GM15510 (cell line): ENCODE results near the gene TMTC4.

Experiments
- POLR2A ChIP-seq: IDR thresholded peaks from 3 replicates; pipeline ENCODE4 v1.6.1; 2011; ENCODE audit warnings: borderline replicate concordance; ENCODE audit not compliant: insufficient read length; ENCODE audit errors: extremely low read depth

TMTC4 gene

DNA sequence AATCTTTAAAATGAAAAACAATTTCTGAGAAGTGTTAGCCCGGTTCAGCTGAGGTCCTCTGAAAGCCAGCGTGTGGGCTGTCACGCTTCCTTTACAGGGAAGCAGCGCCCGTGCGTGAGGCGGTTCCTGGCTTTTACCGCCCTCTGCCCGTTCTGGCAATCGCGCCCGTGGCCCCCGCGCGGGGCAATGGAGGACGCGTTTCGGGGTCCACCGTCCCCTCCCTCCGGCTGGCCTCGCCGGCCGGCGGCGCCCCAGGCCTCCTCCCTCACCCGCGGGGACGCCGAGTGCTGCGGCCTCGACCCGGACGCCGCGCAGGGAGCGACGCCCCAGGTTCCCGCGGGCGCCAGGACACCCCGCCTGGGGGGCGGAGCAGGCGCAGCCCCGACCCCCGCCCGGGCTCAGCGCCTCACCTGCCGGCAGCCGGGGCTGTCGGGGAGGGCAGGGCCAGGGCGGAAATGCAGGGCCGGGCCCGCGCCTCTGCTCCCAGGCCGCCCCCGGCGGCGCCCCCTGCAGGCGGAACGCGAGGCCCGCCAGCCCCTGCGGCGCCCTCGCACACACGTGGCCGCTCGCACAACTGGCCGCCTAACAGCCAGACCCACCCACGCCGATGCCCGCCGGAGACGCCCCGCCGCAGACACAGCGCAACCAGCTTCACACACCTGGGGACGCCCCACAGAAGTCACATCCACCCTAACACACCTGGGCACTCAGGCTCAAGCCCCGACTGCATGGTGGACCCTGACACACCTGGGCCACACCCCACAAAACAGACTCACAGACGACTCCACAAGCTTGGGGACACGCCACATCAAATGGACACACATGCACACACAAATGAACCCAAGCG is 86.0 kb downstream of the TMTC4 start, which contains the start of gene GGACT:
Gene GGACT (minus strand): TSS at position 459 of the 847 bp plus-strand sequence. CDS start 56,198 bp downstream, outside the sequence.
- peak; percentile 67 for TF ChIP-seq POLR2A

DNA sequence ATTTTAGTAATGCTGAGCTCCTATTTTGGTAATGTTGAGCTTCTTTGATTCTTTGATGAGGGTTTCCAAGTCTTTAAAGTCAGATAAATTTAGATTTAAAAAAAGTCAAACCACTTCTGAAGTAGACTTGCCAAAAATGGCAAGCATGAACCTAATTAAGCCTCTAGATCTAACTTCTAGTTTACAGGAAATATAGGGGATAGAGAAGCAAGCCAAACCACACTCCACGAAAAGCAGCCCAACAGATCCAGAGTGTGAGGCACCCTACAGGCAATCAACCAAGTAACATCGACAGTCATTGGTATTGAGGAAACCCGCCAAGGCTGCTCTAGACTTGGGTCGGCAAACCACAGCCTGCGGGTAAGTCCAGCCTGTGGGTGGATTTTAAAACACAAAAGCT is 89.7 kb downstream of the TMTC4 start:
- TF ChIP-seq POLR2A, result no peak

DNA sequence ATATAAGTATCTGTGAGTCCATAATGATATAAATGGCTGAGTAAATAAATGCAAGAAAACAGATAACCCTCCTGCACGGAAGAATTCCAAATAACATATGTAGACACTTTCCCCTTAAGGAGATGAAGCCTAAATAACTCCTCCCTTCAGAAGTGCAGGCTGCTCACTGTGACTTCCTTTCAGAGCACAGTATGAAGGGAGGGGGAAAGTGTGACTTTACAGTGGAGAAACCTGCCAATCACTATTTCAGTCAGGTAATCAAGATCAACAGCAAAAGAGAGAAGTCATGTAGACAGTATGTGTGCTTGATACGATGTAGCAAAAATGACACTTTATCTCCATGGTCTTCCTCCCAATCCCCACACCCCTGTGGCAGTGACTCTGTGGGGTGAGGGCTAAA is 93.1 kb downstream of the TMTC4 start:
- TF ChIP-seq POLR2A, result no peak

DNA sequence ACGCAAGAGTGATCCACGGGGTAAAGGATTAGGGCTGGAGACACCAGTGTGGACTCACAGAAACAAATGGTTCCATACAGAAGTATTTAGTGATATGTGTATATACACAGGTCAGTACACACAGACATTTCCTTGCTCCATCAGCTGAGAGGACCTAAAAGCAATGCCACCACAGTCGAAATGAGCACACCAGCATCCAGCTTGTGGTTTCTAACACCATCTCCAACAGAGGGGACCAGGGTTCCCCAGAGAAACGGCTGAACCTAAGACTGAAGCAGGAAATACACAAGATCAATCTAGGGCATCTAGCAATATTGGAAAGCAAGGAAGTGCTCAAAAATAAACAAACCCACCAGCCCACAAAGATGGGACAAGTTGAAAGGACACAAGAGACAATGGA is 93.6 kb downstream of the TMTC4 start:
- no peak for TF ChIP-seq POLR2A

DNA sequence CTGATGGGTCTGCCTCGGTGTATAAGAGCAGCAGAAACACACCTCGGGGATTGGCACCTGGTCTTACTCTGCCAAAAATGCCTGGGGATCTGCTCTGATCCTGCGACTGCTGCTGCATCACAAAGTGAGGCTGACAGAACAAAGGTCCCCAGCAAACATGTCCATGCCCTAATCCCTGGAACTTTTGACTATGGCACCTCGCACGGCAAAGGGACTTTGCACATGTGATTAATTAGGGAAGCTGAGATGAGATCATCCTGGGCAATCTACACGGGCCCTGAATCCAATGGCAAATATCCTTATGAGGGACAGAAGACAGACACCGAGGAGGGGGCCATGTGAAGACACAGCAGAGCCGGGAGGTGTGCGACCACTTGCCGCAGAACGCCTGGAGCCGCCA is 94.5 kb downstream of the TMTC4 start:
- no peak for TF ChIP-seq POLR2A

DNA sequence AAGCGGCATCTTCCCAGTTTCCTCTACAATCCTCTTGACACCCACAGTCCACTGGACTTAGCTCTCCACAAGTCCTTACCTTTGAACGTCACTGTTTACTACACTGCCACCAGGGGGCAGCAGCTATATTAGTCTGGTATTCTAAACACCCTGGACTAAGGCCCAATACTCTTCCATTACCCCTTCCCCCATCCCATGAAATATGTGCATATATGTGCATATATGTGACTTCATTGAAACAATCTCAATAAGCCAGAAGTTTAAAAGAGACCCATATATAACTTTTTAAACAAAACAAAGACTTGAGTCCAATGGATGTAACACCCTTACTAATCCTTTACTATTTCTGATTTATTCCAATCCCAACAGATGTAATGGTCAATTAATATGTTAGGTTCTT is 101.5 kb downstream of the TMTC4 start:
- no peak for TF ChIP-seq POLR2A

DNA sequence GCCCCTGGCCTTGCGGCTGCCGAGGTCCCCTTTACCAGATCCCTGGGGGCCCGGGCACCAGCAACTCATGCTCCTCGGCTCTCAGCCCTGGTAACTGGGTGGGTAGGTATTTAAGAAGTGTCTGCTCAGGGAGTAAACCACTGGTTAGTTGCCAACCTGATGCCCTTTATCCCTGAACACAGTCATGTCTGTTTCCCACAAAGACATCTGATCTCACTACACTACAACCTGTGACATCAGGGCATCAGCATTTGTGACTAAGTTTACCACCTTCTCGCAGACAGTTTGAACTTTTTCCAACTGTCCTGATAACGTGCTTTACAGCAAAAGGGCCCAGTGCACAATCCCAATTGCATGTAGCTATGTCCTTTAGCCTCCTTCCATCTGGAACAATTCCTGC is 108.1 kb downstream of the TMTC4 start:
- TF ChIP-seq POLR2A, result no peak

DNA sequence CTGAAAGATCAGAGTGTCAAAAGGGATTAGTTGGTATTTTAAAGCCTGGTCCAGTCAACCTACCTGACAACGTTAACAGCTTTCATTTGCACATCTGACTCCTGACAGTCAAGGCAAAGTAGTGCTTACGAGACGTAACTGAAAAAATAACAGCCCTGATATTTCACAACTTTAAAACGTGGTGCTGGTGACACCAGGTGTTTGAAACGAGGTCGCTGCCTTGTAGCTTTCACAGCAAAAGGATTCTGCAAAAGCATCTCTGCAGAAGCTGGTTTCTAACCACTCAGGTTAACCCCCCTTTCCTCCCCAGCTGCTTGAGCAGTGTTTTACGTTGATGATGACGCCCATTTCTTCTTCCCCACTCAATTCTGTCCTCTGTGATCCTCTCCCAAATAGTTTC is 109.3 kb downstream of the TMTC4 start:
- no peak for TF ChIP-seq POLR2A

DNA sequence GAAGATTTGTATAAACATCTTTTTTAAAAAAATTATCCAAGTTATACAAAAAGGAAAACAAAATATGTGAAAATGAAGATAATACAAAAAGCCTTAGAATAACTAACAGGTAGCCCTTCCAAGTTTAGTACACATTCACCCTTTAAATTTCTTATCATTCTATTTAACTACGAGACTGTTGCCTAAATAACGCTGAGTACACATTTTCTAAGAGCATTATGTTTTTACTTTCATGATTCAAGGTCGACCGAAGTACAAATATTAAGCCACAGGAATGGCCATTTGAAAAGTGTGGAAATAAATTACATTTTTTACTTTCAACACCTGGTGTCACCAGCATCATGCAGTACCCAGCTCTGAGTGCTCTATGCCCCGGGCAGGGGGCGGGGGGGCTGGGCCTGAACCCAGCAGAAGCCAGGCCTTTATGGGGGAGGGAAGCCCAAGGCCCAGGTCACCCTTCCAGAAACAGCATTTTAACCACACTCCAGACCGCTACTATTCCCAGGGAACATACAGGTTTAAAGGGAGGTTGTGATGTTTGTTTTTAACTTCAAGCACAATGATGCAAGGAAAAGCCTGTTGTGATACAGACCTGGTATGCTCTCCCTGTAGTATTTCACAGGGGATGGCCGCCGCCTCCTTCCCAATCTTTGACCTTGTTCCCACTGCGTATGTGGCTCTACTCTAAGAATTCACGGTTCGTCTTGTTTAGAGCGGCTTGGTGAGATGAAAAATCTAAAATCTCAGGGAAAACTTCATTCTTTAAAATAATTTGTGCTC is 110.0 kb downstream of the TMTC4 start:
- TF ChIP-seq POLR2A, result no peak

DNA sequence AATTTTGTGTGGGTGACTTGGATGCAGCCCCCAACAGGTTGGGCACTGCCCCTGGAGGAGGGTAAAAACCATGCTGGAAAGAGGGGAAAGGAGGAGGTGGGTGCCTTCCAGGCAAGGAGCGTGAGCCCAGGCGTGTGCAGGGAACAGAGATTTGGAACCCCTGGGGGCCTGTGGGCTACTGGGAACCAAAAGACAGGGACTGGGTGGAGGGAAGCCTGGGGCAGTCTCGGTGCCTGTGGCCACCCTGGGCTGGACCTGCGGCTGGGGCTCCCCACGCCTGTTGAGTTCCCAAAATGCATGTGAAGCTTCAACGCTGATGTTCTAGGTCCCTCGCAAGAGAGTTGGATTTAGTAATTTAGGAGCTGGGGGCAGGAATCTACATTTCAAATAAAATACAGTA is 110.8 kb downstream of the TMTC4 start:
- no peak for TF ChIP-seq POLR2A

DNA sequence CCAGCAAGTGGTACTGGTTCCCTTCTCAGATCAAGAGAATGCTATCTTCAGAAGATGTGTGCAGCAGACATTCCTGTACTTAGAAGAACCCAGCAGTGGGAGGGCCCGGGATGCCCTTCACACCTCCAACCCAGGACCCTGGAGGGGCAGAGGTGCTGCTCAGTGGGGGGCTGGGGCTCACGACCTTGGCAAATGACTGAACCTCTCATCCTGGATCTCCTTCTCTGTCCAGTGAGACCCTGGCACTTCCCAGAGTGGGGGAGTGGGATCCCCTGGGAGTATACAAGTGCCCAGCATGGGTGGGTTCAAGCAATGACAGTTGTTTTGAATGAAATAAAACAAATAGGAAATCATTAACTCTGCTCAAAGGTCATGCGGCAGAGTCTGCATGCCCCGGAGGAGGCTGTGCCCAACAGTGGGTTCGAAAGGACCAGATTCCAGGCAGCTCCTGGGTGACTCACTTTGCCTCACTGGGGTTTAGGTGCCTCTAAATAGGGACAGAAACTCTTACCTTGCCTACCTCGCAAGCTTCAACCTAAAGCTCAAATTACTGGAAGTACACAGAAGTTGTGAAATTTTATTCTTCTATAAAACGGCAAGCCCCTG is 112.9 kb downstream of the TMTC4 start:
- TF ChIP-seq POLR2A, result no peak

DNA sequence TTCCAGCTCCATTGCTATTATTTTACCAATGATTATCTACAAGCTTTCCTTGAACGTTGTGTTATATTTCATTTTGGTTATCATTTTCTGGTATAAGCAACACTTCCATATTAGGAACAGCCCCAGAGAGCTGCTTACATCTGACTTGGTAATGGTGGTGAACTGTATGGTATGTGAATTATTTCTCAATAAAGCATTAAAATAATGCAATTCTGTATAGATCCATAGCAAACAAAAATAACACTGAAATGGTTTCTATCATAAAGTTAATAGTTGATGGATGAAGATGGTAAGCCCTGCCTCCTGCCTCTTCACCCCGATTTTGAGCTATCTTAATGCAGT is 113.5 kb downstream of the TMTC4 start:
- TF ChIP-seq POLR2A, result no peak

DNA sequence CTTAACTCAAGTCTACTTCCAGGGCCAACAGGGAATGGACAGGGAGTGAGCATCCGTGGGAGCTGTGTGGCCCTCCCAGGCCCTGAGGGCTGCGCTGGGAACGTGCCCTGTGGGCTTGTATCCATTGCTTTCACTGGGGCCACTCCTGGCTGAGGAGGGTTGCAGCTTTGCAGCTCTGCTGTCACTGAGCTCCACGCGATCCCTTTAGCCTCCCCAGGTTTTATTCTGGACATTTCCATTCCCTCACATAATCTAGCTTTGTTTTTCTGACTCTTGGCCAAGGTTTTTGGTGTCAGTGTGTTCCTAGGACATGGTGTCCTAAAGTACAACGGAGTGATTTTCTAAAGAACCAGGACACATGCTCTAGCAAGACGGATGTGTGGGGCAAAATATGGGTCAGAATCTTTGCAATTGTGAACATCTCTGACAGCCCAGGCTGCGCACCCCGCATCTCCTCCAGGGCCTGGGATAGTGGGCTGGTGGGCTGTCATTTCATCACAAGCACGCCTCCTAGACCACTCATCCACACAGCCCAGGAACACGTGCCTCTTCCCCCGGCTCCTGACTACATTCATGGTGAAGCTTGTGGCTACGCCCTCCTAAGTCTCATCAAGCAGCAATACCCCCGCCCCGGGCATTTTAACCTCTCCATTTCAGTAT is 114.0 kb downstream of the TMTC4 start:
- TF ChIP-seq POLR2A, result no peak

DNA sequence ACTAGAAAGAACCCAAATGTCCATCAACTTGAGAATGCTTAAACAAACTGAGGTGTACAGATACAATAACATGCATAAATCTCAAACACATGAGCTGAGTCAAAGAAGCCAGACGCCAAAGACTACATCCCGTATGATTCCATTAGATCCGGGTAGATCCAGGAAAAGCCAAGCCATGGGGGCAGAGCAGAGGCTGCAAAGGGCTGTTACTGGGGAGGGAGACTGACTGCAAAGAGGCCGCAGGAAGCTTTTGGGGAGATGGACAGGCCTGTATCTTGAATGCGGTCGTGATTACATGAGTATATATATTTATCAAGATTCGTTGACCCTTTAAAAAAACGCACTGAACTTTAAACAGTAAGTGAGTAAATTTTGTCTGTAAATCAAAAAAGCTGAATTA is 114.7 kb downstream of the TMTC4 start:
- no peak for TF ChIP-seq POLR2A
